ENCODE measurements around the gene MDM4. TPM values are rescaled to one million over a fixed set of nuclear protein-coding genes. Genes with fewer than 3 reads are reported as not detected.

Gene MDM4
- total and polyA plus RNA-seq, 7 donors, result 5.0 to 67.0 (median 33.4) TPM

GRCh38 chr1:204560590-204561150 lies 44.5 kb downstream of the MDM4 start:
- H3K36me3 ChIP-seq (ENCODE audit: insufficient read depth in 1 of 2, low read depth in 1 of 2), result peaks cover 5 to 48% of the 10 kb centered on the region in 2 donors
- TF ChIP-seq CTCF (IDR thresholded peaks at IDR 0.05), result no peak
- ATAC-seq, result peak in 2 of 4 donors; percentile 29 to 56
- no peak overlapping the region for H3K4me3 ChIP-seq
- H3K4me1 ChIP-seq, result no peaks in the 10 kb centered on the region
- no peak for DNase-seq
- H3K9me3 ChIP-seq, result no peaks in the 10 kb centered on the region
- intact Hi-C loops (cut with DNase I), result loop anchor here in 1 of 2 donors (10.0 kb wide), 1 partner anchor 204 kb away; no protein-coding TSS in a partner anchor
- no peaks in the 10 kb centered on the region for H3K27me3 ChIP-seq (ENCODE audit: insufficient read depth in 3 of 3, low read length in 2 of 3)
- H3K27ac ChIP-seq, result no peak overlapping the region

- TF ChIP-seq CTCF (IDR thresholded peaks at IDR 0.05), result no peak
- H3K4me3 ChIP-seq, result no peak overlapping the region
- 90 to 92% (median 91%) methylated on average over 34 to 37 of the region's 37 CpGs for WGBS, 3 donors
- no peaks in the 10 kb centered on the region for H3K27me3 ChIP-seq (ENCODE audit: insufficient read depth in 3 of 3, low read length in 2 of 3)
- no peaks in the 10 kb centered on the region for H3K4me1 ChIP-seq
- ATAC-seq, result no peak
- intact Hi-C loops (cut with DNase I), result loop anchor here in 1 of 2 donors (10.0 kb wide), 1 partner anchor 202 kb away; no protein-coding TSS in a partner anchor
- peaks cover 5 to 55% of the 10 kb centered on the region in 2 donors for H3K36me3 ChIP-seq (ENCODE audit: insufficient read depth in 1 of 2, low read depth in 1 of 2)
- H3K9me3 ChIP-seq, result no peaks in the 10 kb centered on the region
- DNase-seq, result no peak
- H3K27ac ChIP-seq, result no peak overlapping the region
Observed at GRCh38 chr1:204562075-204562990, 46.1 kb downstream of the MDM4 start.

GRCh38 chr1:204563307-204563706 lies 47.1 kb downstream of the MDM4 start:
- Histone ChIP-seq H3K4me3 (no peak overlapping the region), H3K36me3 (ENCODE audit: insufficient read depth in 1 of 2, low read depth in 1 of 2) (peaks cover 5 to 63% of the 10 kb centered on the region in 2 donors), H3K9me3 (no peaks in the 10 kb centered on the region), H3K27me3 (ENCODE audit: insufficient read depth in 3 of 3, low read length in 2 of 3) (no peaks in the 10 kb centered on the region), H3K4me1 (no peaks in the 10 kb centered on the region), H3K27ac (no peak overlapping the region)
- DNase-seq (no peak), ATAC-seq (no peak)
- WGBS, 3 donors, result 82 to 87% (median 86%) methylated on average over 4 of the region's 4 CpGs
- intact Hi-C loops (cut with DNase I), result loop anchor here in 1 of 2 donors (10.0 kb wide), 1 partner anchor 201 kb away; no protein-coding TSS in a partner anchor
- TF ChIP-seq CTCF (IDR thresholded peaks at IDR 0.05), result no peak

- H3K4me3 ChIP-seq, result no peak overlapping the region
- intact Hi-C loops (cut with DNase I), result loop anchor here in 1 of 2 donors (10.0 kb wide), 1 partner anchor 201 kb away; no protein-coding TSS in a partner anchor
- WGBS, 3 donors, result 72 to 81% (median 72%) methylated on average over 3 of the region's 3 CpGs
Observed at GRCh38 chr1:204563780-204564179, 47.6 kb downstream of the MDM4 start.

More at GRCh38 chr1:204563780-204564179, 47.6 kb downstream of the MDM4 start:
- Histone ChIP-seq H3K4me1 (no peaks in the 10 kb centered on the region), H3K36me3 (ENCODE audit: insufficient read depth in 1 of 2, low read depth in 1 of 2) (peaks cover 3 to 61% of the 10 kb centered on the region in 2 donors), H3K9me3 (no peaks in the 10 kb centered on the region), H3K27me3 (ENCODE audit: insufficient read depth in 3 of 3, low read length in 2 of 3) (no peaks in the 10 kb centered on the region), H3K27ac (no peak overlapping the region)
- no peak for TF ChIP-seq CTCF (IDR thresholded peaks at IDR 0.05)
- ATAC-seq (no peak), DNase-seq (no peak)
